Neural cell (in vitro differentiated cells): ENCODE data around the gene OR2W1. TPM values are rescaled to one million over a fixed set of nuclear protein-coding genes. Genes with fewer than 3 reads are reported as not detected.

ENCODE experiments used
- H2AFZ ChIP-seq: fragments of 200-600, 300-800 bp; sonication (generic), shearing (Covaris generic); 2 replicates; pipeline ENCODE4 v1.6.0; 2014; ENCODE audit warnings: low read depth, mild to moderate bottlenecking, antibody characterized with exemption, low read length, moderate library complexity
- H3F3A ChIP-seq: fragments of 200-600 bp; shearing (Covaris generic); 2 replicates; pipeline ENCODE4 v1.6.1; 2016; ENCODE audit warnings: mild to moderate bottlenecking, moderate library complexity, mixed read lengths, antibody characterized with exemption, low read length; ENCODE audit not compliant: insufficient read depth, poor library complexity, severe bottlenecking
- H3K27ac ChIP-seq: fragments of 200-600, 300-800 bp; sonication (generic), shearing (Covaris generic); 2 replicates; pipeline ENCODE4 v1.5.1; 2014; ENCODE audit warnings: mild to moderate bottlenecking, low read length, moderate library complexity
- H3K27me3 ChIP-seq: fragments of 300-800, 200-600 bp; sonication (generic), shearing (Covaris generic); 2 replicates; pipeline ENCODE4 v1.6.0; 2014; ENCODE audit warnings: mild to moderate bottlenecking, low read depth, low read length, moderate library complexity; ENCODE audit not compliant: insufficient read depth
- H3K36me3 ChIP-seq: fragments of 300-800, 200-600 bp; sonication (generic), shearing (Covaris generic); 2 replicates; pipeline ENCODE4 v1.5.1; 2014; ENCODE audit warnings: mild to moderate bottlenecking, antibody characterized with exemption, low read length, moderate library complexity; ENCODE audit not compliant: insufficient read depth
- H3K4me2 ChIP-seq: fragments of 300-800, 200-600 bp; sonication (generic), shearing (Covaris generic); 2 replicates; pipeline ENCODE4 v1.6.0; 2014; ENCODE audit warnings: mild to moderate bottlenecking, low read length
- H3K4me3 ChIP-seq: fragments of 300-800, 200-600 bp; sonication (generic), shearing (Covaris generic); 2 replicates; pipeline ENCODE4 v1.5.1; 2014; ENCODE audit warnings: mild to moderate bottlenecking, low read length, moderate library complexity
- H3K79me2 ChIP-seq: fragments of 200-600 bp; shearing (Covaris generic); replicated peaks from 2 replicates; pipeline ENCODE4 v1.6.0; 2014; ENCODE audit warnings: mild to moderate bottlenecking, low read length, moderate library complexity; ENCODE audit not compliant: insufficient read depth
- H3K9ac ChIP-seq: fragments of 300-800, 200-600 bp; sonication (generic), shearing (Covaris generic); 2 replicates; pipeline ENCODE4 v1.6.1; 2016; ENCODE audit warnings: mild to moderate bottlenecking, low read length, mixed read lengths
- H3K9me2 ChIP-seq: fragments of 200-600 bp; shearing (Covaris generic); 2 replicates; pipeline ENCODE4 v1.6.1; 2016; ENCODE audit warnings: mild to moderate bottlenecking, low read length, mixed read lengths; ENCODE audit not compliant: insufficient read depth
- H3K9me3 ChIP-seq: fragments of 200-600, 300-800 bp; sonication (generic), shearing (Covaris generic); 2 replicates; pipeline ENCODE4 v1.6.1; 2016; ENCODE audit warnings: mild to moderate bottlenecking, mixed run types, low read length, moderate library complexity, mixed read lengths
- H4K20me1 ChIP-seq: fragments of 200-600 bp; shearing (Covaris generic); 2 replicates; pipeline ENCODE4 v1.6.1; 2016; ENCODE audit warnings: mild to moderate bottlenecking, mixed run types; ENCODE audit not compliant: insufficient read depth
- EP300 ChIP-seq: fragments of 450-650 bp; conservative IDR thresholded peaks from 2 replicates; pipeline ENCODE4 v1.6.1; 2014; ENCODE audit warnings: antibody characterized with exemption, mild to moderate bottlenecking, moderate library complexity; ENCODE audit not compliant: poor library complexity, severe bottlenecking
- EZH2 ChIP-seq: fragments of 200-600, 300-800 bp; shearing (Covaris generic), sonication (generic); IDR thresholded peaks from 2 replicates; pipeline ENCODE4 v1.6.1; 2014; ENCODE audit warnings: antibody characterized with exemption, low read length, borderline replicate concordance, mild to moderate bottlenecking; ENCODE audit not compliant: insufficient read depth, poor library complexity, severe bottlenecking
- MXI1 ChIP-seq: fragments of 450-650 bp; conservative IDR thresholded peaks from 2 replicates; pipeline ENCODE4 v1.6.1; 2014; ENCODE audit warnings: antibody characterized with exemption, mild to moderate bottlenecking; ENCODE audit not compliant: poor library complexity, severe bottlenecking
- POLR2AphosphoS5 ChIP-seq: IDR thresholded peaks from 2 replicates; pipeline ENCODE4 v1.6.1; 2012
- RAD21 ChIP-seq: fragments of 450-650 bp; conservative IDR thresholded peaks from 2 replicates; pipeline ENCODE4 v1.6.1; 2014; ENCODE audit warnings: antibody characterized with exemption, mild to moderate bottlenecking, moderate library complexity
- SMC3 ChIP-seq: fragments of 450-650 bp; conservative IDR thresholded peaks from 2 replicates; pipeline ENCODE4 v1.6.1; 2014; ENCODE audit warnings: antibody characterized with exemption, mild to moderate bottlenecking, moderate library complexity; ENCODE audit not compliant: poor library complexity
- TAF1 ChIP-seq: IDR thresholded peaks from 2 replicates; pipeline ENCODE4 v1.6.1; 2012; ENCODE audit warnings: low read depth
- polyA plus RNA-seq: library from polyadenylated mRNA; depleted of rRNA; stranded (reverse); fragments of >200 nt; gene quantifications from 2 replicates; pipeline ENCODE4 v1.2.3, GENCODE V29; 2014
- TF ChIP-seq, protein P1 (sequence below): IDR thresholded peaks from 2 replicates; pipeline ENCODE4 v1.6.1; 2012; ENCODE audit warnings: borderline replicate concordance

The OR2W1 gene
- polyA plus RNA-seq, 1 donor from 2014 or later: not detected

DNA sequence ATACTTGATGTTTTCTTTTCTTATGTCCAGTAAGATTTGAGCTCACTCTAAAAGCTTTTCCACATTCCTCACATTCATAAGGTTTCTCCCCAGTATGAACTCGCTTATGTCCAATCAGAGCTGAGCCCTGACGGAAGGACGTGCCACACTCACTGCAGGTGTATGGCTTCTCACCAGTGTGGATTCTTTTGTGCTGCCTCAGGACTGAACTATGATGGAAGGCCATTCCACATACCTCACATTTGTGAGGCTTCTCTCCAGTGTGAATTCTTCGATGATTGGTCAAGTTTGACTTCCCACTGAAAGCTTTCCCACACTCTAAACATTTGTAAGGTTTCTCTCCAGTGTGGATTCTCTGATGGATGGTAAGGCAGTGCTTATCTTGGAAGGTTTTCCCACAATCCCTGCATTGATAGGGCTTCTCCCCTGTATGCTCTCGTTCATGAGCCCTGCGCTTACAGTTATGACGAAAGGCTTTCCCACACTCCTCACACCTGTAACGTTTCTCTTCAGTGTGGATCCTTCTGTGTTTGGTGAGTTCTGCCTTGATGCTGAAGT, 49.8 kb downstream of the OR2W1 start:
- Histone ChIP-seq H3K36me3 (no peaks in the 10 kb centered on the region), H4K20me1 (no peaks in the 10 kb centered on the region), H3K9me3 (no peaks in the 10 kb centered on the region), H3K79me2 (no peaks in the 10 kb centered on the region), H3K27ac (no peak overlapping the region), H3K9me2 (no peaks in the 10 kb centered on the region), H3K4me2 (no peak overlapping the region), H3F3A (no peaks in the 10 kb centered on the region), H3K27me3 (no peaks in the 10 kb centered on the region), H2AFZ (no peak overlapping the region), H3K4me3 (no peak overlapping the region), H3K9ac (no peak overlapping the region)
- TF ChIP-seq POLR2AphosphoS5: no peak
- no peak for TF ChIP-seq TAF1
- TF ChIP-seq SMC3: no peak
- no peak for TF ChIP-seq EP300
- TF ChIP-seq MXI1: no peak
- no peak for TF ChIP-seq RAD21
- TF ChIP-seq EZH2: no peak
- TF ChIP-seq, protein P1, sequence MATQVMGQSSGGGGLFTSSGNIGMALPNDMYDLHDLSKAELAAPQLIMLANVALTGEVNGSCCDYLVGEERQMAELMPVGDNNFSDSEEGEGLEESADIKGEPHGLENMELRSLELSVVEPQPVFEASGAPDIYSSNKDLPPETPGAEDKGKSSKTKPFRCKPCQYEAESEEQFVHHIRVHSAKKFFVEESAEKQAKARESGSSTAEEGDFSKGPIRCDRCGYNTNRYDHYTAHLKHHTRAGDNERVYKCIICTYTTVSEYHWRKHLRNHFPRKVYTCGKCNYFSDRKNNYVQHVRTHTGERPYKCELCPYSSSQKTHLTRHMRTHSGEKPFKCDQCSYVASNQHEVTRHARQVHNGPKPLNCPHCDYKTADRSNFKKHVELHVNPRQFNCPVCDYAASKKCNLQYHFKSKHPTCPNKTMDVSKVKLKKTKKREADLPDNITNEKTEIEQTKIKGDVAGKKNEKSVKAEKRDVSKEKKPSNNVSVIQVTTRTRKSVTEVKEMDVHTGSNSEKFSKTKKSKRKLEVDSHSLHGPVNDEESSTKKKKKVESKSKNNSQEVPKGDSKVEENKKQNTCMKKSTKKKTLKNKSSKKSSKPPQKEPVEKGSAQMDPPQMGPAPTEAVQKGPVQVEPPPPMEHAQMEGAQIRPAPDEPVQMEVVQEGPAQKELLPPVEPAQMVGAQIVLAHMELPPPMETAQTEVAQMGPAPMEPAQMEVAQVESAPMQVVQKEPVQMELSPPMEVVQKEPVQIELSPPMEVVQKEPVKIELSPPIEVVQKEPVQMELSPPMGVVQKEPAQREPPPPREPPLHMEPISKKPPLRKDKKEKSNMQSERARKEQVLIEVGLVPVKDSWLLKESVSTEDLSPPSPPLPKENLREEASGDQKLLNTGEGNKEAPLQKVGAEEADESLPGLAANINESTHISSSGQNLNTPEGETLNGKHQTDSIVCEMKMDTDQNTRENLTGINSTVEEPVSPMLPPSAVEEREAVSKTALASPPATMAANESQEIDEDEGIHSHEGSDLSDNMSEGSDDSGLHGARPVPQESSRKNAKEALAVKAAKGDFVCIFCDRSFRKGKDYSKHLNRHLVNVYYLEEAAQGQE: no peak

Other genes with a start within 250 kb of the OR2W1 start
- gene TRIM27, start 121.2 kb downstream of the OR2W1 start, polyA plus RNA-seq: 75.0 and 79.7 TPM in 2 replicates
- gene ZNF311, start 39.9 kb downstream of the OR2W1 start, polyA plus RNA-seq: 4.6 and 4.7 TPM in 2 replicates
- not detected in 2 replicates for gene OR2B3, start 42.1 kb upstream of the OR2W1 start, polyA plus RNA-seq
- gene OR2J1, start 54.3 kb upstream of the OR2W1 start, polyA plus RNA-seq: 0.12 TPM in 1 of 2 replicates, not detected in the other
- gene OR2J3, start 62.9 kb upstream of the OR2W1 start, polyA plus RNA-seq: not detected in 2 replicates
- gene OR2J2, start 125.7 kb upstream of the OR2W1 start, polyA plus RNA-seq: not detected in 2 replicates